CD14-positive monocyte (primary cell): ENCODE measurements around the gene CCNJL. TPM values are rescaled to one million over a fixed set of nuclear protein-coding genes. Genes with fewer than 3 reads are reported as not detected.

Experiments used
- DNase-seq, 3 donors: peaks; one replicate each; pipeline ENCODE4 v3.0.0-alpha.2; 2011 to 2022
- H2AFZ ChIP-seq: 2 replicates; pipeline ENCODE4 v1.6.0; 2012; ENCODE audit warnings: mild to moderate bottlenecking, low read depth, low read length, inconsistent platforms; ENCODE audit not compliant: insufficient read depth, poor library complexity, severe bottlenecking
- H3K27ac ChIP-seq, 2 donors: 1 replicate in 1 of 2; 2 replicates in 1 of 2; pipeline ENCODE4 v1.5.1; 2012 to 2013; ENCODE audit warnings: low read length in 2 of 2, control low read depth in 1 of 2, inconsistent platforms in 1 of 2, low read depth in 1 of 2, mild to moderate bottlenecking in 1 of 2
- H3K27me3 ChIP-seq, 2 donors: one replicate each; pipeline versions ENCODE4 v1.6.0 to v1.6.1; 2011 to 2013; ENCODE audit warnings: low read length in 2 of 2; ENCODE audit not compliant: control insufficient read depth in 2 of 2, insufficient read depth in 2 of 2
- H3K36me3 ChIP-seq, 2 donors: replicated peaks in 1 of 2; 1 replicate in 1 of 2; 2 replicates in 1 of 2; pipeline versions ENCODE4 v1.5.1 to v1.6.1; 2012 to 2013; ENCODE audit warnings: low read length in 2 of 2, control low read depth in 1 of 2, inconsistent platforms in 1 of 2, mild to moderate bottlenecking in 1 of 2; ENCODE audit not compliant: insufficient read depth in 2 of 2, control insufficient read depth in 1 of 2
- H3K4me1 ChIP-seq, 2 donors: 1 replicate in 1 of 2; 2 replicates in 1 of 2; pipeline versions ENCODE4 v1.5.1 to v1.6.1; 2012 to 2013; ENCODE audit warnings: low read length in 2 of 2, control low read depth in 1 of 2, inconsistent platforms in 1 of 2, mild to moderate bottlenecking in 1 of 2, moderate library complexity in 1 of 2; ENCODE audit not compliant: insufficient read depth in 2 of 2, control insufficient read depth in 1 of 2
- H3K4me2 ChIP-seq: replicated peaks from 2 replicates; pipeline ENCODE3; 2012; ENCODE audit warnings: low read length, moderate library complexity, mild to moderate bottlenecking; ENCODE audit not compliant: poor library complexity, severe bottlenecking; ENCODE audit errors: extremely low read depth
- H3K4me3 ChIP-seq, 3 experiments: fragments of 200-600 bp in 1 of 3; sonication (generic) in 1 of 3; replicated peaks in 1 of 3; 1 replicate in 2 of 3; 2 replicates in 1 of 3; pipeline ENCODE4 v1.5.1; 2011 to 2013; ENCODE audit warnings: low read length in 3 of 3, mild to moderate bottlenecking in 3 of 3, control low read depth in 2 of 3, low read depth in 2 of 3, inconsistent platforms in 1 of 3, moderate library complexity in 1 of 3
- H3K79me2 ChIP-seq: 2 replicates; pipeline ENCODE4 v1.6.0; 2012; ENCODE audit warnings: mild to moderate bottlenecking, control low read depth, inconsistent platforms, low read length, moderate library complexity; ENCODE audit not compliant: insufficient read depth
- H3K9ac ChIP-seq: 2 replicates; pipeline ENCODE4 v1.6.0; 2017; ENCODE audit warnings: low read length, mild to moderate bottlenecking; ENCODE audit not compliant: insufficient read depth, poor library complexity, severe bottlenecking
- H3K9me3 ChIP-seq, 2 donors: replicated peaks in 1 of 2; 1 replicate in 1 of 2; 2 replicates in 1 of 2; pipeline versions ENCODE4 v1.5.1 to v1.6.1; 2012 to 2013; ENCODE audit warnings: low read length in 2 of 2, control low read depth in 1 of 2; ENCODE audit not compliant: control insufficient read depth in 1 of 2, insufficient read depth in 1 of 2
- H4K20me1 ChIP-seq: 2 replicates; pipeline ENCODE4 v1.6.0; 2012; ENCODE audit warnings: mild to moderate bottlenecking, low read length, control low read depth, moderate library complexity; ENCODE audit not compliant: insufficient read depth
- H3K27ac Mint-ChIP-seq, 7 donors: one replicate each; pipeline ENCODE4 v1.8.0; 2020; ENCODE audit warnings: mild to moderate bottlenecking in 7 of 7, mixed read lengths in 7 of 7, moderate library complexity in 6 of 7, inconsistent platforms in 2 of 7
- H3K27me3 Mint-ChIP-seq, 3 donors: one replicate each; pipeline ENCODE4 v1.8.0; 2021 to 2022; ENCODE audit warnings: low read depth in 3 of 3, mild to moderate bottlenecking in 3 of 3, mixed read lengths in 3 of 3, moderate library complexity in 3 of 3, inconsistent platforms in 1 of 3
- H3K36me3 Mint-ChIP-seq, 2 donors: one replicate each; pipeline ENCODE4 v1.8.0; 2020; ENCODE audit warnings: mixed read lengths in 2 of 2, inconsistent platforms in 1 of 2, mild to moderate bottlenecking in 1 of 2
- H3K4me1 Mint-ChIP-seq: one replicate; pipeline ENCODE4 v1.8.0; 2020; ENCODE audit warnings: mild to moderate bottlenecking, mixed read lengths
- H3K4me3 Mint-ChIP-seq, 2 donors: one replicate each; pipeline ENCODE4 v1.8.0; 2020; ENCODE audit warnings: mild to moderate bottlenecking in 2 of 2, mixed read lengths in 2 of 2, moderate library complexity in 1 of 2
- H3K9me3 Mint-ChIP-seq, 7 donors: one replicate each; pipeline ENCODE4 v1.8.0; 2020 to 2022; ENCODE audit warnings: mixed read lengths in 7 of 7, mild to moderate bottlenecking in 6 of 7, moderate library complexity in 6 of 7, inconsistent platforms in 2 of 7
- CTCF ChIP-seq: fragments of 200-600 bp; IDR thresholded peaks from one replicate; pipeline ENCODE4 v1.8.0; 2022; ENCODE audit warnings: antibody characterized with exemption, mild to moderate bottlenecking
- WGBS: methylation state at CpG from one replicate; pipeline ENCODE4 v1.1.5; 2013; ENCODE audit warnings: missing lambda C conversion rate; ENCODE audit not compliant: insufficient coverage; 5-methylcytosine and 5-hydroxymethylcytosine counted together
- intact Hi-C, 2 donors: fragments of 100-400 bp; cut with micrococcal nuclease; formaldehyde crosslinking; loops; one replicate each; pipeline versions ENCODE4 v1.15.0 to v1.15.1; 2023
- polyA plus RNA-seq, 3 donors: library from polyadenylated mRNA; depleted of rRNA in 1 of 3; unstranded in 2 of 3; stranded (reverse) in 1 of 3; fragments of 300-500 nt in 2 of 3; fragments of >200 nt in 1 of 3; fragmentation: Illumina TruSeq in 2 of 3; gene quantifications; 1 replicate in 2 of 3; 2 replicates in 1 of 3; pipeline ENCODE4 v1.2.3, GENCODE V29; 2012 to 2021

CCNJL gene
- polyA plus RNA-seq, 3 donors: 0.03 TPM; not detected in 2

GRCh38 chr5:160352308-160352707 lies 39.9 kb upstream of the CCNJL start:
- H3K79me2 ChIP-seq: no peaks in the 10 kb centered on the region
- intact Hi-C loops: no loop called here
- H4K20me1 ChIP-seq: no peaks in the 10 kb centered on the region
- H3K4me2 ChIP-seq: no peak overlapping the region
- Mint-ChIP-seq H3K4me3 (no peak overlapping the region), H3K27me3 (peaks cover 0 to 3% (median 0%) of the 10 kb centered on the region in 3 donors), H3K27ac (no peak overlapping the region), H3K36me3 (no peaks in the 10 kb centered on the region), H3K4me1 (no peaks in the 10 kb centered on the region), H3K9me3 (peaks cover 0 to 3% (median 0%) of the 10 kb centered on the region in 7 donors)
- H2AFZ ChIP-seq: no peak overlapping the region
- no peak overlapping the region for H3K9ac ChIP-seq
- H3K4me3 ChIP-seq: no peak overlapping the region
- H3K27me3 ChIP-seq: no peaks in the 10 kb centered on the region
- H3K9me3 ChIP-seq: no peaks in the 10 kb centered on the region
- no peaks in the 10 kb centered on the region for H3K4me1 ChIP-seq
- no peaks in the 10 kb centered on the region for H3K36me3 ChIP-seq
- no CpG with 5 or more reads among the region's 4 CpGs for WGBS
- no peak overlapping the region for H3K27ac ChIP-seq
- TF ChIP-seq CTCF: no peak
- no peak for DNase-seq

GRCh38 chr5:160349935-160350303 lies 37.6 kb upstream of the CCNJL start:
- Histone ChIP-seq H3K9ac (no peak overlapping the region), H4K20me1 (no peaks in the 10 kb centered on the region), H3K79me2 (no peaks in the 10 kb centered on the region), H3K4me1 (no peaks in the 10 kb centered on the region), H2AFZ (no peak overlapping the region), H3K27ac (no peak overlapping the region), H3K9me3 (no peaks in the 10 kb centered on the region), H3K4me2 (no peak overlapping the region), H3K27me3 (no peaks in the 10 kb centered on the region), H3K36me3 (no peaks in the 10 kb centered on the region), H3K4me3 (no peak overlapping the region)
- intact Hi-C loops: loop anchor here (5.0 to 10.0 kb wide), 2 partner anchors 105 to 328 kb away; no protein-coding TSS in a partner anchor
- DNase-seq: no peak
- Mint-ChIP-seq H3K4me1 (peaks cover 2% of the 10 kb centered on the region), H3K36me3 (no peaks in the 10 kb centered on the region), H3K9me3 (peaks cover 0 to 3% (median 0%) of the 10 kb centered on the region in 7 donors), H3K4me3 (no peak overlapping the region), H3K27ac (no peak overlapping the region), H3K27me3 (no peaks in the 10 kb centered on the region)
- WGBS: no CpG with 5 or more reads among the region's 4 CpGs
- TF ChIP-seq CTCF: no peak
